Myocyte (in vitro differentiated cells): ENCODE measurements around the gene MRPL18. TPM values are rescaled to one million over a fixed set of nuclear protein-coding genes. Genes with fewer than 3 reads are reported as not detected.
"Not testable (repeated sequence)": the region's sequence is repeated elsewhere in the genome, so short reads cannot be mapped to it uniquely, and the experiment has no call there.

Source experiments
- DNase-seq: peaks from one replicate; pipeline ENCODE4 v3.0.0-alpha.2; 2012; ENCODE audit warnings: low read depth
- polyA plus RNA-seq: library from polyadenylated mRNA; unstranded; fragments of >200 nt; gene quantifications from one replicate; pipeline ENCODE4 v1.2.1, GENCODE V29; 2012; ENCODE audit warnings: missing spikeins
- total RNA-seq: library from RNA; depleted of rRNA; stranded (reverse); fragments of >200 nt; gene quantifications from 2 replicates; pipeline ENCODE4 v1.2.3, GENCODE V29; 2014

The MRPL18 gene
- total RNA-seq, result 78.3 and 106 TPM in 2 replicates
- 79.4 TPM for polyA plus RNA-seq

GRCh38 chr6:159790149-159790955 is at the start of gene MRPL18:
Gene MRPL18 (plus strand): TSS chr6:159790467. CDS start chr6:159790588, 121 bp downstream.
- peak; percentile 99 for DNase-seq

GRCh38 chr6:159742165-159742564 is 48.1 kb upstream of the MRPL18 start:
- no peak for DNase-seq

- DNase-seq, result no peak
Observed at GRCh38 chr6:159745081-159745480, 45.2 kb upstream of the MRPL18 start.

- DNase-seq, result no peak
Observed at GRCh38 chr6:159746759-159747158, 43.5 kb upstream of the MRPL18 start.

DNA sequence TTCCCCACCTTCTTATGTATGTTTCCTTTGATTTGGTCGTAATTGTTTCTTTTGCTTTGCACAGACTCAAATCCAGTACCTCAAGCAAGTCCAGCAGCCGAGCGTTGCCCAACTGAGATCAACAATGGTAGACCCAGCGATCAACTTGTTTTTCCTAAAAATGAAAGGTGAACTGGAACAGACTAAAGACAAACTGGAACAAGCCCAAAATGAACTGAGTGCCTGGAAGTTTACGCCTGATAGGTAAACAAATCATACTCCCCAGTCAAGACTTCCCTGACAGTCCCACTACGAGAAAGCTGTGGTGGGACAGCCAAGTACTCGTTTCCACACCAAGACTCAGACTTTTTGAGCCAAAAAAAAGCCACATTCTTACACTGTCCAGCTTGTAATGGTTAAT is 42.1 kb upstream of the MRPL18 start:
- not testable (repeated sequence) for DNase-seq

DNA sequence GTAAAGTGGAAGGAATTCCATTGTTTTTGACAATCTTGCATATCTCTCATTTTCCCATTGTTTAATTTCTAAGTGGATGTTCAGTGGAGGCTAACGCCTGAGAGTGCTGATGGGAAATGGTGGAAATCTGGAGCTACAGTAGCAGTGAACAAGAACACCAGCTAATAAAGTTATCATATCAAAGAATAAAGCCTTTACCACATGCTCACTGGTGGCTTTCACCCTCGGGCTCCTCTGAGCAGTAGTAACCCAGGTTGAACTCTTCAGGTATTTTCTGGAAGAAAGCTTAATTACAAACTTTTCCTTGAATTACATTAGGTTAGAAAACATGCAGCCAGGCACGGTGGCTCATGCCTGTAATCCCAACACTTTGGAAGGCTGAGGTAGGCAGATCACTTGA is 38.8 kb upstream of the MRPL18 start:
- DNase-seq, result no peak

- DNase-seq, result no peak
Observed at GRCh38 chr6:159753081-159753872, 37.0 kb upstream of the MRPL18 start.

GRCh38 chr6:159754401-159754800 is 35.9 kb upstream of the MRPL18 start:
- no peak for DNase-seq

- DNase-seq, result peak; percentile 50
Observed at GRCh38 chr6:159754959-159755914, 35.0 kb upstream of the MRPL18 start.

GRCh38 chr6:159756508-159756907 is 33.8 kb upstream of the MRPL18 start:
- no peak for DNase-seq

- DNase-seq, result no peak
Observed at GRCh38 chr6:159758031-159759001, 32.0 kb upstream of the MRPL18 start.

- DNase-seq, result no peak
Observed at GRCh38 chr6:159759645-159760044, 30.6 kb upstream of the MRPL18 start.

DNA sequence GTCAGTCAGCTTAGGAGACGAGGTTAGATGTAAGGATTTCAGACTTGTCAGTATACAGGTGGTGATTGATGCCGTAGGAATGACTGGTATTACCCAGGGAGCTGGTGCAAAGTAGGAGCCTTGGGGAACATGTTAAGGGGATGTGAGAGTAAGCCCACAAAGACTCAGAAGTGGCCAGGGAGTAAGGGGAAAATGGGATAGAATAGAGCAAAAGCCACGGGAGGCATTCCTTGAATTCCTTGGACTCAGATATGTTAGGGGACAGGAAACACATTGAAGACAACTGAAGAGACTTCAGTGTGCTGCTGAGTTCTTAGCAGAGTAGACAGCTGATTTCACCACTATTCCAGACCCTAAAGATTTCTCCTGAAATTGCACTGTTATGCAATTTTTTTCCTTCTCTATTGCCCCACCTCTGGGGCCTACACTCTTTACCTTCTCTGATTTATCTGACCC is 29.6 kb upstream of the MRPL18 start:
- peak; percentile 36 for DNase-seq

- DNase-seq, result no peak
Observed at GRCh38 chr6:159761129-159761872, 29.0 kb upstream of the MRPL18 start.

GRCh38 chr6:159761873-159762680 is 28.2 kb upstream of the MRPL18 start, which contains the start of gene ACAT2:
Gene ACAT2 (plus strand): TSS chr6:159762045. CDS start chr6:159762088, 43 bp downstream.
- DNase-seq, result peak; percentile 97

GRCh38 chr6:159762681-159763293 is 27.5 kb upstream of the MRPL18 start:
- no peak for DNase-seq

DNA sequence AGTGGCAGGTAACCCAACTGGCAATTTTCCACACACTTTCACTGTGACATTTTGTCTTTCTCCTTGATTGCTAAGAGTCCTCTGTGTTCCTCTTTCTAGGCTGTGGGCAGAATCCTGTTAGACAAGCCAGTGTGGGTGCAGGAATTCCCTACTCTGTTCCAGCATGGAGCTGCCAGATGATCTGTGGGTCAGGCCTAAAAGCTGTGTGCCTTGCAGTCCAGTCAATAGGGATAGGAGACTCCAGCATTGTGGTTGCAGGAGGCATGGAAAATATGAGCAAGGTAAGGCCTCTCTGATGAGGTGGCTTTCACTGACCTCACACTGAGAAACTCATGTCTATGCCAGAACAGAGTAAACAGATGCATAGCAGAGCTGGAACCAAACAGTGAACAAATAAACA is 23.4 kb upstream of the MRPL18 start:
- no peak for DNase-seq

DNA sequence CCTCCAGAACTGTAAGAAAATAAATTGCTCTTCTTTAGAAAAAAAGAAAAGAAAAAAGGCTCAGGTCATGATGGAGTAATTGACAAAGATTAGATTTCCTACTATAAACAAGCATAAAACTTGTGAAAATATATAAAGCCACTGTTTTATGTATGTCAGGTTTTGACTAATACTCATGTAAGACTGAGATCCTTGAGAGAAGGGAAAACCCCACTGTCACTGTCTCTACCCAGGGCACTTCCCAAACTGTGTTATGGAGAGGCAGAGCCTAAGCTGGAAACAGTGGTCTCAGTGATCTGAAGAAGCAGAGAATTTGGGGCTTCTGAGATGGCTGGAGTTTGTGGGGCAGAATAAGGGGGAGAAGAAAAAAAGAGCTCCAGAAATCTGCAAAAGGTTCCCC is 20.8 kb upstream of the MRPL18 start:
- no peak for DNase-seq
